ENCODE results near the gene LIPT2. TPM values are rescaled to one million over a fixed set of nuclear protein-coding genes. Genes with fewer than 3 reads are reported as not detected.

Gene LIPT2
- total and polyA plus RNA-seq, 2 of the 4 experiments (the other 2 are of a cell fraction): 1.7 to 2.9 TPM

GRCh38 chr11:74535371-74536160 lies 42.0 kb upstream of the LIPT2 start:
- no peak overlapping the region for H4K5ac ChIP-seq (ENCODE audit: low read depth, low read length)
- ATAC-seq (ENCODE audit: low read depth) (no peak), DNase-seq (no peak)
- no peak overlapping the region for H3K27ac ChIP-seq (ENCODE audit: insufficient read depth, low read length)
- no peak overlapping the region for H2AK9ac ChIP-seq (replicated peaks; ENCODE audit: low read depth, low read length, poor library complexity)
- no CpG with 5 or more reads among the region's 14 CpGs for WGBS, 2 experiments (ENCODE audit: extremely low coverage in 2 of 2, insufficient read length in 1 of 2)
- no peak overlapping the region for H2BK20ac ChIP-seq (ENCODE audit: low read depth, low read length)
- peaks cover 29% of the 10 kb centered on the region for H3K27me3 ChIP-seq (ENCODE audit: control insufficient read depth, insufficient read depth, low read length)
- H4K91ac ChIP-seq (ENCODE audit: insufficient read depth, low read depth, low read length): no peak overlapping the region
- dilution Hi-C loops (cut with HindIII; ENCODE audit: low sequenced_read_pairs, unreplicated experiment): no loop called here
- H3K9me3 ChIP-seq (ENCODE audit: control insufficient read depth, insufficient read depth, low read length): peaks cover 3% of the 10 kb centered on the region; the same call in 1 of the 2 replicates
- H2AFZ ChIP-seq (replicated peaks; ENCODE audit: low read length, poor library complexity): no peak overlapping the region
- intact Hi-C loops (cut with micrococcal nuclease): no loop called here
- ChIA-PET POLR2A (ENCODE audit: unreplicated experiment) (no interaction called here), CTCF (no interaction called here)
- H2BK15ac ChIP-seq (ENCODE audit: low read depth, low read length): no peak overlapping the region
- no peaks in the 10 kb centered on the region for H3K79me1 ChIP-seq (ENCODE audit: low read depth in 1 of 2, low read length in 2 of 2)
- H3K36me3 ChIP-seq (ENCODE audit: control insufficient read depth, insufficient read depth, low read length): no peaks in the 10 kb centered on the region
- H3K4me1 ChIP-seq (ENCODE audit: control insufficient read depth, insufficient read depth, low read length): no peaks in the 10 kb centered on the region
- no peaks in the 10 kb centered on the region for H3K9me1 ChIP-seq (ENCODE audit: insufficient read depth, low read length)
- H3K56ac ChIP-seq (ENCODE audit: extremely low read depth, insufficient read depth, low read length): no peak overlapping the region
- no peak overlapping the region for H4K8ac ChIP-seq (ENCODE audit: low read depth in 2 of 2, low read length in 2 of 2)
- BruUV-seq (replicated peaks): no TSS peak
- no peak overlapping the region for H3K9ac ChIP-seq (ENCODE audit: low read depth, low read length)
- no peak overlapping the region for H3K23ac ChIP-seq (ENCODE audit: low read depth, low read length)
- TF ChIP-seq RAD21 (IDR thresholded peaks at IDR 0.05; ENCODE audit: low read length) (no peak), BHLHE40 (IDR thresholded peaks at IDR 0.05; ENCODE audit: low read depth, low read length) (no peak), POLR2A (IDR thresholded peaks at IDR 0.05; ENCODE audit: low read depth, low read length) (no peak), MAZ (IDR thresholded peaks at IDR 0.05; ENCODE audit: borderline replicate concordance, low read depth, low read length) (no peak), CEBPB (IDR thresholded peaks at IDR 0.05; ENCODE audit: low read depth, low read length) (no peak), MAFK (IDR thresholded peaks at IDR 0.05; ENCODE audit: low read depth, low read length) (no peak), NFE2L2 (IDR thresholded peaks at IDR 0.05; ENCODE audit: low read depth, low read length) (no peak), CTCF (conservative IDR thresholded peaks at IDR 0.05; ENCODE audit: low read depth, low read length) (no peak), FOS (IDR thresholded peaks at IDR 0.05; ENCODE audit: low read depth, low read length) (no peak)
- H2AK5ac ChIP-seq (ENCODE audit: low read depth, low read length): no peak overlapping the region
- no peak overlapping the region for H2BK120ac ChIP-seq (ENCODE audit: low read depth, low read length)
- in situ Hi-C loops (cut with MboI; ENCODE audit: low sequenced_read_pairs): no loop called here
- H3K14ac ChIP-seq (replicated peaks; ENCODE audit: low read depth, low read length): no peak overlapping the region
- H3K4ac ChIP-seq (ENCODE audit: low read depth, low read length): no peak overlapping the region
- H3K18ac ChIP-seq (ENCODE audit: low read depth, low read length): no peak overlapping the region
- H4K20me1 ChIP-seq (ENCODE audit: insufficient read depth, low read length): no peaks in the 10 kb centered on the region
- H3K4me3 ChIP-seq (ENCODE audit: insufficient read depth, low read depth, low read length): no peak overlapping the region
- H2BK5ac ChIP-seq (ENCODE audit: low read depth, low read length, poor library complexity, severe bottlenecking): no peak overlapping the region
- H3K4me2 ChIP-seq (ENCODE audit: low read depth, low read length): no peak overlapping the region

Measured in IMR-90 (cell line).